ENCODE measurements around the gene FGF14.

GRCh38 chr13:102369302-102369701 lies 32.5 kb downstream of the FGF14 start:
- TF ChIP-seq CTCF (IDR thresholded peaks at IDR 0.05; ENCODE audit: low read depth, low read length, poor library complexity, severe bottlenecking) (no peak), EZH2phosphoT487 (IDR thresholded peaks at IDR 0.05; ENCODE audit: borderline replicate concordance, low read length) (no peak)

All from DOHH2 (cell line).